ENCODE results near the gene TBX10.

TBX10 gene

DNA sequence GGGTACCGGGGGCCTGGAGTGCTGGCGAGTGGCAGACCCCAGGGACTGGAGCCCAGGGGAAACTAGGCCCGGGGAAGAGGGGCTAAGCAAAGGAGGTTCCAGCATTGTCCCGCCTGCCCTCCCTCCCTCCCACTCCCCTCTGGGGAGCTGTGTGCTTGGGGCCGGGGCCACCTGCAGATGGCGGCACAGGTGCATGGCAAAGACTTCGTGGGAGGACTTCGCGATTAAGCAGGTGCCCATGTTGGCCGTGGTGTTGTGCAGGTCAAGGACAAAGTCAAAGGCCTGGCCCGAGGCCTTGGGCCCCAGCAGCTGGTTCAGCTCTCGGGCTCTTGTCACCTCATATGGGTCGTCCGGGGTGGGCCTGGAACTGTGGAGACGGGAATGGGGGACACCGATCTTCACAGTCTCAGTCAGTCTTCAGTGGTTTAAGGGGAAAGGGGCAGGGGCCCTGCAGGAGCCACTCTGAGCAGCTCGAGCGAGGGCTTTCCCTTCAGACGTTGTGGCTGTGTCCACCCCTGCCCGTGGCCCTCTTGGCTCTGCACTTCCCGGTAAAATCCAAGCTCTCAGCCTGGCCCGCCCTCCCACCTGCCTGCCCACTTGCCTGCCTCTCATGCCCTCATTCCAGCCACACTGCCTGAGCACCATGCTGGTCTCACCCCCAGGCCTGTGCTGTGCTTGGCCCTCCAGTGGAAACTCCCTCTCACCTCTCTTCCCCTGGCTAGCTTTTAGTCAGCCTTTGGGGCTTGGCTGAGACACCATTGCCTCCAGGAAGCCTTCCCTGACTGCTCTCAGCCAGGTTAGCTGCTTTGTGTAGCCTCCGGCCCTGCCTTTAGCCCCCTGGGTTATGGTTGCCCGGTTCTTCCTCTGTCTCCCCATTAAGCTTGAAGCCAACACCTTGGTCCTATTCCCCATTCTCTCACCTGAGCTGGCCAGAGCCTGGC, 6.2 kb upstream of the TBX10 start:
- no peak overlapping the region for H2AFZ ChIP-seq
- no peaks in the 10 kb centered on the region for H3K79me2 ChIP-seq
- no peak overlapping the region for H3K9ac ChIP-seq
- H3K4me3 ChIP-seq (ENCODE audit: low read depth, low read length), result no peak overlapping the region
- H3K4me1 ChIP-seq, result no peaks in the 10 kb centered on the region
- no peaks in the 10 kb centered on the region for H3K36me3 ChIP-seq (ENCODE audit: control insufficient read depth, insufficient read depth, low read length)
- no peaks in the 10 kb centered on the region for H3K27me3 ChIP-seq (ENCODE audit: control insufficient read depth, insufficient read depth, low read length)
- H3K9me3 ChIP-seq (ENCODE audit: control insufficient read depth, low read length), result no peaks in the 10 kb centered on the region
- no peak overlapping the region for H3K27ac ChIP-seq
- H3K4me2 ChIP-seq (ENCODE audit: low read length), result no peak overlapping the region
- TF ChIP-seq CTCF (IDR thresholded peaks at IDR 0.05), result no peak

DNA sequence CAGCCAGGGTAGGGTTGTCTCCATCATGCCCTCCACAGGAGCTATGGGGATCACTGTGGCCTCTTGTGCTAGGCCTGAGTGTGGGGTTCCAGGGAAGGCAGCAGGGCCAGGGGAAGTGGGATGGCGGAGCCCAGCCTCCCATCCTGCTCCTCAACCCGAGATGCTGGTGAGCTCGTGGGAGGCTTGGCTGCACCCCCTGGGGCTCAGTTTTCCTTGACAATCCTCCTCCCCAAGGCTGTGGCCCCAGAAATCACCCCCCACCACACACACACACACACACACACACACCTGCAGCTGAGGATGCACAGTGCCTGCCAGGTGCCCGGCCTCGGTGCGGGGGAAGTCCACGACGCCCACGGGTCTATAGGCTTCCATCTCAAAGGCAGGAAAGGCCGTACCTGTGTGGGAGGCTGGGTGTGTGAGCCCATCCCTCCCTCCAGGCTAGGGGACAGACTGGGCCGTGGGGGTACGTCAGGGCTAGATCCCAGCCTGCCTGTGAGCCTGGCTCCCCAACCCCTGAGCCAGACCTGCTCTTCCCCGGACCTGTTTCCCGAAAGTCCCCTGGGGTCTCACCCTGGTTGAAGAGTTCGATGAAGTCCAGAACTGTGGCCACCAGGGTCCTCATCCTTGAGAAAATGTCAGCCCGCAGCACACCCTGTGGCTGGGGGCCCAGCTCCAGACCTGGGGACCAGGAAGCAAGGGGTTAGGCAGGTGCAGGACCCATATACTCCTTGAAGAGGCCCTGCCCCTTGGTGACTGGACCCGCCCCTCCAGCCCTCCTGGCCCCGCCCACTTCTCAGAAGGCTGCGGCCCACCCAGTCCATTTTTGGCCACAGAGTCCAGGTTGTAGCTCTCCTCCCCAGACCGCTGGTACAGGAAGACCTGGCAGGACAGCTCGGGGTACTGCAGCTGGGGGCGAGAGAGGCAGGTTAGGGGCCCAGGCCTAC, 5.2 kb upstream of the TBX10 start:
- H2AFZ ChIP-seq, result no peak overlapping the region
- H3K9ac ChIP-seq, result no peak overlapping the region
- H3K4me1 ChIP-seq, result no peaks in the 10 kb centered on the region
- no peak overlapping the region for H3K4me2 ChIP-seq (ENCODE audit: low read length)
- H3K27me3 ChIP-seq (ENCODE audit: control insufficient read depth, insufficient read depth, low read length), result no peaks in the 10 kb centered on the region
- no peak overlapping the region for H3K27ac ChIP-seq
- no peaks in the 10 kb centered on the region for H3K79me2 ChIP-seq
- no peak overlapping the region for H3K4me3 ChIP-seq (ENCODE audit: low read depth, low read length)
- no peak for TF ChIP-seq CTCF (IDR thresholded peaks at IDR 0.05)
- no peaks in the 10 kb centered on the region for H3K9me3 ChIP-seq (ENCODE audit: control insufficient read depth, low read length)
- no peaks in the 10 kb centered on the region for H3K36me3 ChIP-seq (ENCODE audit: control insufficient read depth, insufficient read depth, low read length)

DNA sequence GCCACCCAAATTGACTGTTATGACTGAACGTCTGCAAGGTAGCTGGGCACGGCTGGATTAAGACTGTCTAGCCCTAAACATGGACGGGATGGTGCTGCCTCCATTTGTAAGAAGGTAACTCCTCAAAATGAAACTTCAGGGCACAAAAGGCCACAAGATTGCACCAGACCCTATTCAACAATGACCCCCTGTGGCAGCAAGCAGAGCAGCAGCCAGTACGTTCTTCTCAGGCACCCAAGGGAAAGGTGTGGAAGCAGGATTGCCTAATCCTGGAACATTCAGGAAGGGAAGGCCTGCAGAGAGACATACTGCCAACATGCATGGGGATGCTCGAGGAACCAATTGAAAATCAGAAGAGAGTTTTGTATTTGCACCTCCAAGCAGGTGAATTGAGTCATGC, 4.5 kb upstream of the TBX10 start:
- H3K79me2 ChIP-seq, result no peaks in the 10 kb centered on the region
- H3K27ac ChIP-seq, result no peak overlapping the region
- H3K9me3 ChIP-seq (ENCODE audit: control insufficient read depth, low read length), result no peaks in the 10 kb centered on the region
- no peaks in the 10 kb centered on the region for H3K27me3 ChIP-seq (ENCODE audit: control insufficient read depth, insufficient read depth, low read length)
- no peak overlapping the region for H3K4me2 ChIP-seq (ENCODE audit: low read length)
- TF ChIP-seq CTCF (IDR thresholded peaks at IDR 0.05), result no peak
- no peak overlapping the region for H3K4me3 ChIP-seq (ENCODE audit: low read depth, low read length)
- H3K4me1 ChIP-seq, result no peaks in the 10 kb centered on the region
- H2AFZ ChIP-seq, result no peak overlapping the region
- H3K36me3 ChIP-seq (ENCODE audit: control insufficient read depth, insufficient read depth, low read length), result no peaks in the 10 kb centered on the region
- no peak overlapping the region for H3K9ac ChIP-seq

DNA sequence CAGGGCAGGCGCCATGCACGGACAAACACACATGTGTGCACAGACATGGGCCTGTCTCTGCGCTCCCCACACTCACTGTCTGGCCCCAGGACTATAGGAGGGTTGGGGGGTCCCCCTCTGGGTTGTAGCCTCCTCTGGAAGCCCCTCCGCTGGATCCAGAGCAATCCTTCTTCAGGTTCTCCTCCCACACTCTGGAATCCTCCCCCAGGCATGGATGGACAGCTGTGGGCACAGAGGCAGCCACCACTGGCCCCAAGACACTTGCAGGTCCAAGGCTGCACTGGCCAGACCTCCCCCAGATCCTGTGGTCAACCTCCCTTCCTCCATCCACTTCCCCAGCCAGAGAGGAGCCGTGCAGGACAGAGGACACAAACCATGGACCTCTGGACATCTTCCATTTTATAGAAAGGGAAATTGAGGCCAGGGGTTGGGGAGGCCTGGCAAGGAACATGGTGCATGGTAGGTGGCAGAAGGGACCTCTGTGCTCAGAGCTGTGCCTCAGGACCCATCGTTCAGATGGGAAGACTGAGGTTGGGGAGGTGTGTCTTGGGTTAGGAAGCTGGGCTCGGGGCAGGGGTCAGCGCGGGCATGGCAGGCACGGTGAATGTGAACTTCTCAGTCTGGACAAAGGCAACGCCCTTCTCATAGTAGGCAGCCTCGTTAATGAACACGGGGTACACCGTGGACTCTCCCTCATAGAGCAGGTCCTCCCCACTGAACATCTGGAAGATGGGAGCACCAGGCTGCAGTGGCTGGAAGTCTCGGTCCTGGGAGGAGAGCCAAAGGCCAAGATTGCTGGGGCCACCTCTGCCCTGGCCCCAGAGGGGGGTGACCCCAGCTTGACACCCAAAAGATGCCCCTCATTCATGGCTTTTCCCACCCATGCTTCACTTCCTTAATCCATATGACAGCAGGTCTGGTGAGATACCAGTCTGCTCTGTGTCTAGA, 2.9 kb upstream of the TBX10 start:
- H3K9ac ChIP-seq, result no peak overlapping the region
- H3K27ac ChIP-seq, result no peak overlapping the region
- H2AFZ ChIP-seq, result no peak overlapping the region
- TF ChIP-seq CTCF (IDR thresholded peaks at IDR 0.05), result no peak
- H3K79me2 ChIP-seq, result no peaks in the 10 kb centered on the region
- no peak overlapping the region for H3K4me3 ChIP-seq (ENCODE audit: low read depth, low read length)
- H3K9me3 ChIP-seq (ENCODE audit: control insufficient read depth, low read length), result no peaks in the 10 kb centered on the region
- no peaks in the 10 kb centered on the region for H3K36me3 ChIP-seq (ENCODE audit: control insufficient read depth, insufficient read depth, low read length)
- H3K4me1 ChIP-seq, result no peaks in the 10 kb centered on the region
- no peak overlapping the region for H3K4me2 ChIP-seq (ENCODE audit: low read length)
- no peaks in the 10 kb centered on the region for H3K27me3 ChIP-seq (ENCODE audit: control insufficient read depth, insufficient read depth, low read length)

Measured in parathyroid adenoma (tissue), 2 donors.